Natural killer cell treated with Interleukin-12 subunit alpha and Interleukin-12 subunit beta and Interleukin-15 and Interleukin-18, amount 100 ng/mL, for 72 hours (primary cell): ENCODE results near the gene ARHGAP22. TPM values are rescaled to one million over a fixed set of nuclear protein-coding genes. Genes with fewer than 3 reads are reported as not detected.

Experiments used
- ATAC-seq, 2 donors: fragments of 150-1000 bp; cut with Tn5 transposase in 1 of 2; sonication (Bioruptor Pico), chemical (Tn5 transposase) in 1 of 2; 2 replicates each; pipeline ENCODE4 v1.10.0; 2021
- DNase-seq: peaks from one replicate; pipeline ENCODE4 v3.0.0; 2022; ENCODE audit warnings: low spot score
- H3K27ac Mint-ChIP-seq, 2 donors: 1 replicate in 1 of 2; 2 replicates in 1 of 2; pipeline ENCODE4 v1.8.0; 2022; ENCODE audit warnings: mixed read lengths in 2 of 2, mild to moderate bottlenecking in 1 of 2, moderate library complexity in 1 of 2
- H3K27me3 Mint-ChIP-seq, 2 donors: 1 replicate in 1 of 2; 2 replicates in 1 of 2; pipeline ENCODE4 v1.8.0; 2022; ENCODE audit warnings: mixed read lengths in 2 of 2
- H3K36me3 Mint-ChIP-seq: one replicate; pipeline ENCODE4 v1.8.0; 2022; ENCODE audit warnings: mixed read lengths
- H3K4me1 Mint-ChIP-seq, 2 donors: 1 replicate in 1 of 2; 2 replicates in 1 of 2; pipeline ENCODE4 v1.8.0; 2022; ENCODE audit warnings: low read depth in 2 of 2, mixed read lengths in 2 of 2, mild to moderate bottlenecking in 1 of 2
- H3K4me3 Mint-ChIP-seq: one replicate; pipeline ENCODE4 v1.8.0; 2022; ENCODE audit warnings: mixed read lengths
- H3K9me3 Mint-ChIP-seq: 2 replicates; pipeline ENCODE4 v1.8.0; 2022; ENCODE audit warnings: mixed read lengths
- total RNA-seq, 2 donors: library from RNA; stranded (reverse); gene quantifications; one replicate each; pipeline ENCODE4 v1.2.3, GENCODE V29; 2022

ARHGAP22 gene
- total RNA-seq, 2 donors from 2014 or later, result 0.14 to 1.8 TPM

GRCh38 chr10:48608279-48608681 is 3.4 kb upstream of the ARHGAP22 start:
- DNase-seq (peak; percentile 64), ATAC-seq (peak; percentile 58 to 73)
- H3K27me3 Mint-ChIP-seq, result peaks cover 33 to 35% of the 10 kb centered on the region in 2 donors
- H3K9me3 Mint-ChIP-seq, result no peaks in the 10 kb centered on the region
- H3K36me3 Mint-ChIP-seq, result no peaks in the 10 kb centered on the region
- peaks cover 15 to 31% of the 10 kb centered on the region in 2 donors for H3K4me1 Mint-ChIP-seq
- no peak overlapping the region for H3K27ac Mint-ChIP-seq
- no peak overlapping the region for H3K4me3 Mint-ChIP-seq

- Mint-ChIP-seq H3K4me1 (peaks cover 15 to 27% of the 10 kb centered on the region in 2 donors), H3K4me3 (peak overlapping the region; percentile 60)
- no peak for ATAC-seq
Observed at GRCh38 chr10:48607356-48608278, 2.7 kb upstream of the ARHGAP22 start.

GRCh38 chr10:48606530-48607355 is 1.9 kb upstream of the ARHGAP22 start:
- H3K4me3 Mint-ChIP-seq, result peak overlapping the region; percentile 60
- no peaks in the 10 kb centered on the region for H3K36me3 Mint-ChIP-seq
- no peaks in the 10 kb centered on the region for H3K9me3 Mint-ChIP-seq
- H3K27ac Mint-ChIP-seq, result peak overlapping the region; percentile 8 to 23
- DNase-seq, result no peak
- H3K27me3 Mint-ChIP-seq, result peaks cover 27 to 31% of the 10 kb centered on the region in 2 donors
- peaks cover 10 to 23% of the 10 kb centered on the region in 2 donors for H3K4me1 Mint-ChIP-seq
- ATAC-seq, result peak; percentile 64 to 82

More at GRCh38 chr10:48607356-48608278, 2.7 kb upstream of the ARHGAP22 start:
- DNase-seq, result no peak
- Mint-ChIP-seq H3K36me3 (no peaks in the 10 kb centered on the region), H3K27me3 (peaks cover 30 to 31% of the 10 kb centered on the region in 2 donors), H3K27ac (peak overlapping the region; percentile 8 to 23), H3K9me3 (no peaks in the 10 kb centered on the region)

GRCh38 chr10:48605786-48606529 is 1.1 kb upstream of the ARHGAP22 start:
- H3K27ac Mint-ChIP-seq, result no peak overlapping the region
- H3K27me3 Mint-ChIP-seq, result peaks cover 27 to 30% of the 10 kb centered on the region in 2 donors
- ATAC-seq (peak in 1 of 2 donors; percentile 32), DNase-seq (no peak)
- no peak overlapping the region for H3K4me3 Mint-ChIP-seq
- no peaks in the 10 kb centered on the region for H3K36me3 Mint-ChIP-seq
- H3K4me1 Mint-ChIP-seq, result peaks cover 10 to 23% of the 10 kb centered on the region in 2 donors
- H3K9me3 Mint-ChIP-seq, result no peaks in the 10 kb centered on the region

- H3K4me1 Mint-ChIP-seq, result peaks cover 10 to 23% of the 10 kb centered on the region in 2 donors
- no peaks in the 10 kb centered on the region for H3K9me3 Mint-ChIP-seq
- no peaks in the 10 kb centered on the region for H3K36me3 Mint-ChIP-seq
- ATAC-seq (no peak), DNase-seq (no peak)
- no peak overlapping the region for H3K4me3 Mint-ChIP-seq
- no peak overlapping the region for H3K27ac Mint-ChIP-seq
- peaks cover 24 to 30% of the 10 kb centered on the region in 2 donors for H3K27me3 Mint-ChIP-seq
Observed at GRCh38 chr10:48604039-48604990, 558 bp downstream of the ARHGAP22 start.

- DNase-seq (no peak), ATAC-seq (no peak)
- Mint-ChIP-seq H3K9me3 (no peaks in the 10 kb centered on the region), H3K4me1 (peaks cover 10 to 23% of the 10 kb centered on the region in 2 donors), H3K27me3 (peaks cover 24 to 30% of the 10 kb centered on the region in 2 donors), H3K4me3 (no peak overlapping the region), H3K27ac (no peak overlapping the region), H3K36me3 (no peaks in the 10 kb centered on the region)
Observed at GRCh38 chr10:48603421-48604038, 1.3 kb downstream of the ARHGAP22 start.

GRCh38 chr10:48602401-48603135 is 2.3 kb downstream of the ARHGAP22 start:
- Mint-ChIP-seq H3K27ac (no peak overlapping the region), H3K4me3 (no peak overlapping the region), H3K27me3 (peaks cover 24 to 30% of the 10 kb centered on the region in 2 donors), H3K36me3 (no peaks in the 10 kb centered on the region), H3K9me3 (no peaks in the 10 kb centered on the region), H3K4me1 (peaks cover 10 to 19% of the 10 kb centered on the region in 2 donors)
- DNase-seq (no peak), ATAC-seq (no peak)

- DNase-seq (no peak), ATAC-seq (no peak)
- Mint-ChIP-seq H3K9me3 (no peaks in the 10 kb centered on the region), H3K27ac (no peak overlapping the region), H3K4me3 (no peak overlapping the region), H3K27me3 (peaks cover 22 to 28% of the 10 kb centered on the region in 2 donors), H3K36me3 (no peaks in the 10 kb centered on the region), H3K4me1 (peaks cover 5 to 13% of the 10 kb centered on the region in 2 donors)
Observed at GRCh38 chr10:48601789-48602188, 3.1 kb downstream of the ARHGAP22 start.

GRCh38 chr10:48600645-48601505 is 4.0 kb downstream of the ARHGAP22 start:
- Mint-ChIP-seq H3K9me3 (no peaks in the 10 kb centered on the region), H3K4me1 (peaks cover 0 to 5% of the 10 kb centered on the region in 2 donors), H3K27me3 (peaks cover 15 to 20% of the 10 kb centered on the region in 2 donors), H3K36me3 (no peaks in the 10 kb centered on the region), H3K4me3 (no peak overlapping the region), H3K27ac (no peak overlapping the region)
- no peak for ATAC-seq
- no peak for DNase-seq

GRCh38 chr10:48599830-48600134 is 5.1 kb downstream of the ARHGAP22 start:
- H3K4me3 Mint-ChIP-seq, result no peak overlapping the region
- peaks cover 10 to 11% of the 10 kb centered on the region in 2 donors for H3K27me3 Mint-ChIP-seq
- H3K4me1 Mint-ChIP-seq, result no peaks in the 10 kb centered on the region
- no peak for DNase-seq
- no peak overlapping the region for H3K27ac Mint-ChIP-seq
- H3K9me3 Mint-ChIP-seq, result no peaks in the 10 kb centered on the region
- no peak for ATAC-seq
- H3K36me3 Mint-ChIP-seq, result no peaks in the 10 kb centered on the region
